T-helper 1 cell treated with Interleukin-12 subunit alpha and Interleukin-12 subunit beta and Interleukin-4 antibody, amounts not matched to agents 30 μg/mL and 1 μg/mL, for 36 hours (primary cell): Measurements from ENCODE around the gene TM7SF3.
A peak's percentile ranks its signal among the peaks of the same experiment; 100 is the strongest.
"Not testable (repeated sequence)": the region's sequence is repeated elsewhere in the genome, so short reads cannot be mapped to it uniquely, and the experiment has no call there.

Source experiments
- H3K27ac Mint-ChIP-seq: one replicate; pipeline ENCODE4 v1.8.0; 2021; ENCODE audit warnings: mild to moderate bottlenecking, mixed read lengths
- H3K27me3 Mint-ChIP-seq: one replicate; pipeline ENCODE4 v1.8.0; 2021; ENCODE audit warnings: low read depth, mixed read lengths
- H3K36me3 Mint-ChIP-seq: one replicate; pipeline ENCODE4 v1.8.0; 2021; ENCODE audit warnings: low read depth, mixed read lengths
- H3K4me1 Mint-ChIP-seq: one replicate; pipeline ENCODE4 v1.8.0; 2021; ENCODE audit warnings: low read depth, mixed read lengths
- H3K4me3 Mint-ChIP-seq: one replicate; pipeline ENCODE4 v1.8.0; 2021; ENCODE audit warnings: mild to moderate bottlenecking, moderate library complexity, mixed read lengths
- H3K9me3 Mint-ChIP-seq: one replicate; pipeline ENCODE4 v1.8.0; 2021; ENCODE audit warnings: mixed read lengths

TM7SF3 gene

GRCh38 chr12:26979733-26980132, 34.5 kb downstream of the TM7SF3 start:
- H3K27me3 Mint-ChIP-seq: no peaks in the 10 kb centered on the region
- H3K27ac Mint-ChIP-seq: no peak overlapping the region
- no peak overlapping the region for H3K4me3 Mint-ChIP-seq
- no peaks in the 10 kb centered on the region for H3K9me3 Mint-ChIP-seq
- peaks cover 20% of the 10 kb centered on the region for H3K4me1 Mint-ChIP-seq
- H3K36me3 Mint-ChIP-seq: peaks cover 51% of the 10 kb centered on the region

GRCh38 chr12:26978801-26979200, 35.4 kb downstream of the TM7SF3 start:
- H3K27ac Mint-ChIP-seq: no peak overlapping the region
- H3K9me3 Mint-ChIP-seq: no peaks in the 10 kb centered on the region
- H3K27me3 Mint-ChIP-seq: no peaks in the 10 kb centered on the region
- no peak overlapping the region for H3K4me3 Mint-ChIP-seq
- H3K36me3 Mint-ChIP-seq: peaks cover 53% of the 10 kb centered on the region
- peaks cover 16% of the 10 kb centered on the region for H3K4me1 Mint-ChIP-seq

- Mint-ChIP-seq H3K36me3 (peaks cover 53% of the 10 kb centered on the region), H3K27ac (no peak overlapping the region), H3K4me3 (no peak overlapping the region), H3K27me3 (no peaks in the 10 kb centered on the region), H3K4me1 (peaks cover 19% of the 10 kb centered on the region), H3K9me3 (no peaks in the 10 kb centered on the region)
Measured at GRCh38 chr12:26976687-26977086, 37.5 kb downstream of the TM7SF3 start.

- no peak overlapping the region for H3K4me3 Mint-ChIP-seq
- H3K27ac Mint-ChIP-seq: peak overlapping the region; percentile 71
- H3K4me1 Mint-ChIP-seq: peaks cover 22% of the 10 kb centered on the region
Measured at GRCh38 chr12:26971963-26972362, 42.2 kb downstream of the TM7SF3 start.

GRCh38 chr12:26970136-26970535, 44.0 kb downstream of the TM7SF3 start:
- Mint-ChIP-seq H3K4me3 (no peak overlapping the region), H3K27me3 (no peaks in the 10 kb centered on the region), H3K9me3 (no peaks in the 10 kb centered on the region), H3K36me3 (peaks cover 45% of the 10 kb centered on the region), H3K4me1 (peaks cover 10% of the 10 kb centered on the region), H3K27ac (no peak overlapping the region)

More at GRCh38 chr12:26971963-26972362, 42.2 kb downstream of the TM7SF3 start:
- no peaks in the 10 kb centered on the region for H3K9me3 Mint-ChIP-seq
- H3K27me3 Mint-ChIP-seq: no peaks in the 10 kb centered on the region
- peaks cover 57% of the 10 kb centered on the region for H3K36me3 Mint-ChIP-seq

GRCh38 chr12:26966842-26967241, 47.3 kb downstream of the TM7SF3 start:
- H3K9me3 Mint-ChIP-seq: no peaks in the 10 kb centered on the region
- no peaks in the 10 kb centered on the region for H3K27me3 Mint-ChIP-seq
- H3K36me3 Mint-ChIP-seq: peaks cover 37% of the 10 kb centered on the region
- no peak overlapping the region for H3K27ac Mint-ChIP-seq
- H3K4me1 Mint-ChIP-seq: peaks cover 7% of the 10 kb centered on the region
- no peak overlapping the region for H3K4me3 Mint-ChIP-seq

- no peaks in the 10 kb centered on the region for H3K27me3 Mint-ChIP-seq
- peaks cover 1% of the 10 kb centered on the region for H3K4me1 Mint-ChIP-seq
- no peaks in the 10 kb centered on the region for H3K9me3 Mint-ChIP-seq
- peaks cover 32% of the 10 kb centered on the region for H3K36me3 Mint-ChIP-seq
- H3K4me3 Mint-ChIP-seq: no peak overlapping the region
- H3K27ac Mint-ChIP-seq: no peak overlapping the region
Measured at GRCh38 chr12:26963413-26963812, 50.8 kb downstream of the TM7SF3 start.

GRCh38 chr12:26961803-26962202, 52.4 kb downstream of the TM7SF3 start:
- Mint-ChIP-seq H3K27ac (no peak overlapping the region), H3K9me3 (no peaks in the 10 kb centered on the region), H3K36me3 (peaks cover 37% of the 10 kb centered on the region), H3K4me1 (peaks cover 1% of the 10 kb centered on the region), H3K4me3 (no peak overlapping the region), H3K27me3 (no peaks in the 10 kb centered on the region)

GRCh38 chr12:26961391-26961790, 52.8 kb downstream of the TM7SF3 start:
- H3K4me1 Mint-ChIP-seq, H3K27ac Mint-ChIP-seq, H3K27me3 Mint-ChIP-seq, H3K4me3 Mint-ChIP-seq, H3K9me3 Mint-ChIP-seq: not testable (repeated sequence)
- H3K36me3 Mint-ChIP-seq: peaks cover 38% of the 10 kb centered on the region

- no peak overlapping the region for H3K27ac Mint-ChIP-seq
- H3K4me3 Mint-ChIP-seq: no peak overlapping the region
- peaks cover 41% of the 10 kb centered on the region for H3K36me3 Mint-ChIP-seq
- no peaks in the 10 kb centered on the region for H3K27me3 Mint-ChIP-seq
- peaks cover 16% of the 10 kb centered on the region for H3K4me1 Mint-ChIP-seq
- no peaks in the 10 kb centered on the region for H3K9me3 Mint-ChIP-seq
Measured at GRCh38 chr12:26954027-26954426, 60.2 kb downstream of the TM7SF3 start.

- H3K4me3 Mint-ChIP-seq: no peak overlapping the region
- no peak overlapping the region for H3K27ac Mint-ChIP-seq
- H3K9me3 Mint-ChIP-seq: peaks cover 3% of the 10 kb centered on the region
- H3K27me3 Mint-ChIP-seq: no peaks in the 10 kb centered on the region
- H3K36me3 Mint-ChIP-seq: peaks cover 43% of the 10 kb centered on the region
- peaks cover 17% of the 10 kb centered on the region for H3K4me1 Mint-ChIP-seq
Measured at GRCh38 chr12:26953447-26953846, 60.7 kb downstream of the TM7SF3 start.

- Mint-ChIP-seq H3K4me1 (peaks cover 27% of the 10 kb centered on the region), H3K4me3 (no peak overlapping the region), H3K27me3 (no peaks in the 10 kb centered on the region), H3K36me3 (peaks cover 51% of the 10 kb centered on the region), H3K9me3 (peaks cover 18% of the 10 kb centered on the region), H3K27ac (no peak overlapping the region)
Measured at GRCh38 chr12:26948309-26948708, 65.9 kb downstream of the TM7SF3 start.

- H3K9me3 Mint-ChIP-seq: no peaks in the 10 kb centered on the region
- H3K4me3 Mint-ChIP-seq: peak overlapping the region; percentile 91
- H3K4me1 Mint-ChIP-seq: peaks cover 47% of the 10 kb centered on the region
- H3K36me3 Mint-ChIP-seq: peaks cover 18% of the 10 kb centered on the region
- no peaks in the 10 kb centered on the region for H3K27me3 Mint-ChIP-seq
- peak overlapping the region; percentile 91 for H3K27ac Mint-ChIP-seq
Measured at GRCh38 chr12:26941215-26941594, 73.0 kb downstream of the TM7SF3 start.

- H3K36me3 Mint-ChIP-seq: peaks cover 13% of the 10 kb centered on the region
- peaks cover 50% of the 10 kb centered on the region for H3K4me1 Mint-ChIP-seq
- peak overlapping the region; percentile 91 for H3K27ac Mint-ChIP-seq
- H3K4me3 Mint-ChIP-seq: peak overlapping the region; percentile 91
- no peaks in the 10 kb centered on the region for H3K9me3 Mint-ChIP-seq
- H3K27me3 Mint-ChIP-seq: no peaks in the 10 kb centered on the region
Measured at GRCh38 chr12:26940516-26941214, 73.5 kb downstream of the TM7SF3 start.

GRCh38 chr12:26939953-26940352, 74.2 kb downstream of the TM7SF3 start:
- Mint-ChIP-seq H3K27me3 (no peaks in the 10 kb centered on the region), H3K9me3 (no peaks in the 10 kb centered on the region), H3K27ac (peak overlapping the region; percentile 91), H3K4me1 (peaks cover 52% of the 10 kb centered on the region), H3K36me3 (peaks cover 15% of the 10 kb centered on the region), H3K4me3 (peak overlapping the region; percentile 91)
